HG03045 (cell line): ENCODE data around the gene EED.
"Not testable (repeated sequence)": the region's sequence is repeated elsewhere in the genome, so short reads cannot be mapped to it uniquely, and the experiment has no call there.

ENCODE experiments used
- ATAC-seq: cut with Tn5 transposase; IDR thresholded peaks from one replicate; pipeline ENCODE4 v1.9.1; 2021; ENCODE audit warnings: mild to moderate bottlenecking, moderate library complexity; ENCODE audit not compliant: unreplicated experiment

The EED gene

DNA sequence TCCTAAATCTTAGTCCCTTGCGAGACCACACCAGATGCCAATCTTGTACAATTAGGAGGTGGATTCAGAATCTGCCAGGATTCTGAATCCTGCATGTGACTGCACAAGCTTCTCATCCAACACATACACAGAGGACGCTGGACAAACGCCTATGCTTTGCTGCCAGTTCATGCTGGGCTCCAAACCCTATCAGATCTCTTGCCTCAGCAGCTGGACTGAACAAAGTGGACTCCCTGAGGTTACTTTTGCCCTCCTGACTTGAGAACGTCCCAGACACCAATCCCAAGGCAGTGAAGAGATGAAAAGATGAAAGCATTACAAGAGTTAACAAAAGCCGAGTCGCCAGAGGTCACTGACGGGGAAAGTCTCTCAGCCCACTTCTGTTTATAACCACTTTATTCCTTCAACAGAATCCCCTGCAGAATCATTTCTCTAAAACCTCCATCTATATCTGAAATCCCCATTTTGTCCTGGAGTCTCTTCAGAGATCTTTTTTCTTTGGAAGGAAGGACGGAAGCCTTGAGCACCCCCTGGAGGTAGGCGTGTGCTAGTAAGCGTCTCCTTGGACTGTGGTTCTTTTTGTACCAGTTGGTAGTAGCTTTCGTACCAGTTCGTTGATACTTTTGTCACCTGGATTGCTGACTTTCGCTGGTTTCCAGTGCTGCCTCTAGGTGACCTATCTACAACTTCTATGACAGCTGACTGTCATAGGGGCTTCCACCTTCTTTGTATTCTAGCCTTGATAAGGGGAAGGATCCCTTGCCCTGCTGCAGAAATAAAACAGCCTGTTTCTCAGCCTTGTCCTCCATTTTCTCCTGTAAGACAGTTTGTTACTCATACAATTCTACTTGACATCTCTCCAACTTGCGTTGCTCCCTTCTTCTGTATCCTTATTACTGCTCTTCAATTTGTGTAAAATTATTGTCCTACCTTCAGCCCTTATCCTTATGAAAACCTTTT is 26.1 kb upstream of the EED start:
- ATAC-seq, result peak; percentile 39

DNA sequence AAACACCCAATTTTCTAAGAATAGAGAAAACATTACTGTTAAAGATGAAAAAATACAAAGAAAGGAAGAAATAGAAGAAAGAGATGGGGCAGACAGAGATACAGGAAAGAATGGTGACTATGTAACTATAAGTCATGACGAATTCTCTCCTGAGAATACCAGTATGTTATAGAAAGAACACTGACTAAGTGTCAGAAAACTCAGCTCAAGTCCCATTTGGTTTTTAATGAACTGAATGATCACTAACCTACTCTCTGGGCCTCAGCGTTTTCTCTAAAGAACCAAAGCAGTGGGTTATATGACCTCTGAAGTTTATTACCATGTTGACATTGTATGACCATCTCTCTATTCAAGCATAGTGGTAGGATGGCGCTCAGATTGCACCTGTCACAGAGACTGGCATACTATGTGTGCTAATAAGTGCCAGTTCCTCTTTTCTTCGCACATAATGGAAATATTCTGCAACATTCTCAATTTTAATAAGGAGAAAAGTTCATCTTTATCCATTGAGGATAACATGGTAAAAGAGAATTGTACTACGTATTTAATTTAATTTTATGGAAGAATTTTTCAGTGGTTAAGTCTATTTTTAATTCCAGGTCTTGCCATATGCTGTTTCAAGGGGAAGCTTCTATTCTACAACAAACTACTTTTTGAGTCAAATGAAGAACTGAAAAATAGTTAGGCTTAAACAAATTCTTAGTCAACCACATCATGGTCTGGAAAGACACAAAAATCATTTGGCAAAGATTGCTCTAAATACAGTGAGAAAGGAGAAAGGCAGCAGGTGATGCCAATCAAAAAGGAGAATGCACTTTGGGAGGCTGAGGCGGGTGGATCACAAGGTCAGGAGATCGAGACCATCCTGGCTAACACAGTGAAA is 25.0 kb upstream of the EED start:
- ATAC-seq, result peak; percentile 69

DNA sequence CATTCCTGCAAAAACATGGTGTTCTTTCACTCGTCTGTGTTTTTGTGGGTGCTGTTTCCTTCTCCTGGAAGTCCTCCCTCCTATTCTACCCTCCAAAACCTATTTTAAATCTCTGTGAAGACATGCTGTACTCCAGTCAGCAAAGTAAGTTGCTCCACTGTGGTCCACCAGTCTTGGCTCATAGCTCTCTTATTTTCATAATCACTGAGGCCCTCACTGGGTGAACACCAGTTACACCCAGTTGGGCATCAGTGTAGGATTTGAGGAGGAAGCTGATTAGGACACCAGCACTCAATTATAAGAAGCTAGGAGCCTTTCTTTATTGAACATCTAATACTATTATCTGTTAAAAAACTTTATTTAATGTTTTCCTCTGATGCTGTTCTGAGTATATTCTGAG is 23.9 kb upstream of the EED start:
- no peak for ATAC-seq

DNA sequence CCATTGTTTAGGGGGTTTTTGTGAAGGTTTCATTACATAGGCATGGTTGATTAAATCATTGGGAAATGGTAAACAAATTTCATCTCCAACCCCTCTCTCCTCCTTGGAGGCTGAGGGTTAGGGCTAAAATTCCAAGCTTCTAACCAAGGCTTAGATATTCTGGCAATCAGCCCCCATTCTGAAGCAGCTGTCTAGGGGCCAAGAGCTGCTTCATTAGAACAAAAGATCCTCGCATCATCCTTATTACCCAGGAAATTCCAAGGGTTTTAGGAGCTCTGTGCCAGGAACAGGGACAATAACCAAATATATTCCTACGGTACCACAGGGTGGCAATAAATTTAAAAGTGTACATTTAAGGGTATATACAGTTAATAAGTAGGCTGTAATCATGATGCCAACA is 22.5 kb upstream of the EED start:
- no peak for ATAC-seq

DNA sequence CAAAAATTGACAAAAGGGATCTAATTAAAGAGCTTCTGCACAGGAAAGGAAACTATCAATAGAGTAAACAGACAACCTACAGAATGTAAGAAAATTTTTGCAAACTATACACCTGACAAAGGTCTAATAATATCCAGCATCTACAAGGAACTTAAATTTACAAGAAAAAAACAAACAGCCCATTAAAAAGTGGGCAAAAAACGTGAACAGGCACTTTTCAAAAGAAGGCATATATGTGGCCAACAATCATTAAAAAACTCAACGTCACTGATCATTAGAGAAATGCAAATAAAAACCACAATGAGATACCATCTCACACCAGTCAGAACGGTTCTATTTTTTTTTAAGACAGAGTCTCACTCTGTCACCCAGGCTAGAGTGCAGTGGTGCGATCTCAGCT is 20.0 kb upstream of the EED start:
- ATAC-seq, result not testable (repeated sequence)

DNA sequence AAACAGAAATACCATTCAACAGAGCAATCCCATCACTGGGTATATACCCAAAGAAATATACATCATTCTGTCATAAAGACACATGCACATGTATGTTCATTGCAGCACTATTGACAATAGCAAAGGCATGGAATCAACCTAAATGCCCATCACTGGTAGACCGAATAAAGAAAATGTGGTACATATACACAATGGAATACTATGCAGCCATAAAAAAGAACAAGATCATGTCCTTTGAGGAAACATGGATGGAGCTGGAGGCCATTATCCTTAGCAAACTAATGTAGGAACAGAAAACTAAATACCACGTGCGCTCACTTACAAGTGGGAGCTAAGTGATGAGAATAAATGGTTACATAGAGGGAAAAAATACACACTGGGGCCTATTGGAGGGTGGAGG is 19.2 kb upstream of the EED start:
- not testable (repeated sequence) for ATAC-seq

DNA sequence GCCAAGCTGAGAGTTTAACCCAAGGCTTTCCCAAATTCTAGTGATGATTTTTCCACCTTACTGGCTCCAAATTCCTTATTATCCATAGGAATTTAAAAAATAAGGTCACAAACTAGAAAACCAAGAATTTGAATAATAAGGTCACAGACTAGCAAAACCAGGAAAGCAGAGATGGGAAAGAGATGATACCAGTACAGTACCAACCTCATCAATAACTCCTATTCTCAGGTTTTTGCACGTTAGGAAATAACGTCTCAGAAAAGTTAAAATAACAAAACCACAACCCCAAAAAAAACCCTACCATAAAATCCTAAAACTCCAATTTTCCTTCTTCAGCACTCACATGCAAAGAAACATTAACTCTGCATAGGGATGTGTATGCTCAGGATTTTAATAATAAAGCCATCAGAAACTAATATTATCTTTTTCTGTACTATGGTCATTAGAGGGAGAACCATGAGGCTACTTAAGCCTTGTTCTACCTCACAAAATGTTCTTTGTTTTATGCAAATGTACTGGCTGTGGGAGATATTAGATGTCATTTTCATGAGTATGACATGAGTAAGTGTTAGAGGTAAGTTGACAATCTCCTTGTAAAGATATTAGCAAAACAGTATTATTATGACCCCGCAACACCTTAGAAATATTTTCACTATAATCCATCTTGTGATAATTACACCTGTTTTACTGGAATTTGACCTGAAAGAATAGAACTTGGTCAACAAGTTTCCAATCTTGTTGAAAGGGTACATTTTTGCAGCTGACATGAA is 16.1 kb upstream of the EED start:
- peak; percentile 52 for ATAC-seq

DNA sequence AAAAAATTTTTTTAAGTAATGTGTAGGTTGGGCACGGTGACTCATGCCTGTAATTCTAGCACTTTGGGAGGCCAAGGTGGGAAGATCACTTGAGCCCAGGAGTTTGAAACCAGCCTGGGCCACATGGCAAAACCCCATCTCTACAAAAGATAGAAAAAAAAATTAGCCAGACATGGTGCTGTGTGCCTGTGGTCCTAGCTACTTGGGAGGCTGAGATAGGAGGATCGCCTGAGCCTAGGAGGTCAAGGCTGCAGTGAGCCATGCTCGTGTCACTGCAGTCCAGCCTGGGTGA is 15.6 kb upstream of the EED start:
- ATAC-seq, result peak; percentile 30

DNA sequence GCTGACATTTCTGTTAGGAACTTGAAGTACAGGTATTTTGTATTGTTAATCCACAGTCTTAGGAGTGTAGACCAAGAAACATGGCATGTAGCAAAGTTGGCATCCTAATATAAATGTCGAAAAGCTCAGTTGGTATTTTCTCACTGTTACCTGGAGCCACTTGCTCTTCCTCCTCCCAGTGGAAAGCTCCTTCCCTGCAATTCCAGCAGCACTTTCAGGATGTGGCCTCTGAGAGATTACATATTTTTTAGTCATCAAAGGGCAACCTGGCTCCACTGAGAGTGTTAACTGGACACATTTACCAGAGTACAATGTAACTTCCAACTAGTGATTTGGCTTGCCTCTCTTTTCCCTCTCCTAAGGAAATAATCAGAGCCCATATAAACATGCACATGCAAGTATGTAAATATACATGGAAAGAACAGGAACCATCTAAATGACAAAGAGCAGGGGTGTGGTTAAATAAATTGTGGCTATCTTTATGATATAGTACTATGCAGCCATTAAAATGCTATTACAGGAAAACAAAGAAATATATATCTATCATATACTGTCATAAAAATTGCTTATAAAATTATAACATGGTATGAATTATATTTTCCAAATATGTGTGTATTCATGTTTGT is 14.3 kb upstream of the EED start:
- ATAC-seq, result no peak

DNA sequence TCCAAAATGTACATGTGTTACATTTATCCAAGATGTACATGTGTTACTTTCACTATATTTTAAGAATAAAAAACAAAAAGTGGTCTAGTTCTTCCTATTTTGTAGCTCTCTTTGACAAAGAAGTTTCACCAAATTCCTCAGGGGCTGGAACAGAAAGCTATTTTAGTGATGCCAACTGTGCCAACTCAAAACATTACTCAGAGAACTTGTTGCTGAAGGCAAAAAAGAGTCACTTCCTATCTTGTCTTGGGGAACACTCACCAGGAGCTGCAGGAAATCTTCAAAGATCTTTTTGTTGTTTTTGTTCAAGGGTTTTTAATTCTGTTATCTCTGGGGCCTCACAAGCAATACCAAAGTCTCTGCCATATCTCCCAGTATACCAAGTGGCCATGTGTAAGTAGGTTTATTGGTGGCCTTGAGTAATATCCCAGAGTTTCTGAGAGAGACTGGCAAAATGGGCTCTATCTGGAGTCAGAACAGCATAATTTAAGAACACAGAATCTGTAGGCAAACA is 13.6 kb upstream of the EED start:
- ATAC-seq, result no peak

DNA sequence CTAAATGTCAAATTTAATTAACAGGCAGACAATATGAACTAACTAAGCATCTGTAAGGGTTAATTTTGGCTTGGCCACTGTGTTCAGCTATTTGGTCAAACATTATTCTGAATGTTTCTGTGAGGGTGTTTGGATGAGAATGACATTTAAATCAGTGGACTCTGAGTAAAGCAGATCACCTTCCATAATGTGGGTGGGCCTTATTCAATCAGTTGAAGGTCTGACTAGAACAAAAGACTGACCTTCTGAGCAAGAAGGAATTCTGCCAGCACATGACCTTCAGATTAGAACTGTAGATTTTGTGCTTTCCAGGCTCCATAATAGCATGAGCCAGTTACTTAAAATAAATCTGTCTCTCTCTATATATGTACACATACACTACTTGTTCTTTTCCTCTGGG is 12.0 kb upstream of the EED start:
- no peak for ATAC-seq

DNA sequence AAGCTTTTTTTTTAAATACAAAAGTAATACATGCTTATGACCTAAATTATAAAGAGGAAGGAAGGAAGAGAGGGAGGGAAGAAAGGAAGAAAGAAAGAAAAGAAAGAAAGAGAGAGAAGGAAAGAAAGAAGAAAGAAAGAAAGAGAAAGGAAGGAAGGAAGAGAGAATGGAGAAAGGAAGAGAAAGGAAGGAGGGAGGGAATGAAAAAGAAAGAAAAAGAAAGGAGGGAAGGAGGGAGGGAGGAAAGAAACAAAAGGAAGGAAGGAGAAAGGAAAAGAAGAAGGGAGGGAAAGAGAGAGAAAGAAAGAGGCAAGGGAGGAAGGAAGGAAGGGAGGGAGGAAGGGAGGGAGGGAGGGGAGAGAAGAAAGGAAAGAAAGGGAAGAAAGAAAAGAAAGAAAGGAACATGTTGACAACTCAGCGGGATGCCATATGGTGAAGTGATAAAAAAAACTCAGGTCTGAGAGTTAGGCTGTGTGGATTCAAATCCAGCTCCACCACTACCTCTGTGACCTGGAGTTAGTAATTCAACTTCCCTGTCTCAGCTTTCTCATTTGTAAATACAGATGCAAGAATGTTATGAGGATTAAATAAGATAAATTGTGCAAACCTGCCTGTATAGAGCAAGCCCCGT is 9.6 kb upstream of the EED start:
- no peak for ATAC-seq

DNA sequence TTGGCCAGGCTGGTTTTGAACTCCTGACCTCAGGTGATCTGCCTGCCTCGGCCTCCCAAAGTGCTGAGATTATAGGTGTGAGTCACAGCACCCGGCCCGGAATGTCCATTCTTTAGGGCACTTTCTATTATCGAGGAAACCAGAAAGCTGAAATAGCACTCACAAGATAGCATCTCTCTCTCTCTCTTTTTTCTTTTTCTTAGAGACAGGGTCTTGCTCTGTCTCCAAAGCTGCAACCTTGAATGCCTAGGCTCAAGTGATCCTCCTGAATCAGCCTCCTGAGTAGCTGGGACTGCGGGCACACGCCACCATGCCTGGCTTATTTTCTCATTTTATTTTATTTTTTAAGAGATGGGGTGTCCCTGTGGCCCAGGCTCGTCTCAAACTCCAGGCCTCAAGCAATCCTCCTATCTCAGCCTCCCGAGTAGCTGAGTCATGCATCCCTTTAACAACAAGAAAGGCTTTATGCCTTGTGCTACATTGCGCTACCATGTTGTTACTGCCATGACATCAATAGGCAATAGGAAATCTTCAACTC is 7.2 kb upstream of the EED start:
- no peak for ATAC-seq

DNA sequence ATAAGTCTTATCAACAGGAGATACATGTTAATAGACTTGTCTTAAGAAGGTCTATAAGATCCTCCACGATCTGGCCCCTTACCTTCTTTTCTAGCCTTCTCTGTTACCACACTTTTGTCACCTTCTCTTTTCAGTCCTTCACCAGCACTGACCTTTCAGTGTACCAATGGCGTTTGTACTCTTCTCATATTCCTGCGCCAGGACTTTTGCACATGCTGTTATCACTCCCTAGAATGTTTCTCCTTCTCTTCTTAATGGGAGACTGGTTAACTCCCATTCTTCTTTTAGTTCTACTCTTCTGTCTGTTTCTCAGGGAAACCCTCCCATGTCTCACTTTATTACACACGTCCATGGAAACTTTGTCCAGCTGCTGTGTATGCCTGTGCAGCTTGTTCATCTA is 4.4 kb upstream of the EED start:
- ATAC-seq, result no peak

DNA sequence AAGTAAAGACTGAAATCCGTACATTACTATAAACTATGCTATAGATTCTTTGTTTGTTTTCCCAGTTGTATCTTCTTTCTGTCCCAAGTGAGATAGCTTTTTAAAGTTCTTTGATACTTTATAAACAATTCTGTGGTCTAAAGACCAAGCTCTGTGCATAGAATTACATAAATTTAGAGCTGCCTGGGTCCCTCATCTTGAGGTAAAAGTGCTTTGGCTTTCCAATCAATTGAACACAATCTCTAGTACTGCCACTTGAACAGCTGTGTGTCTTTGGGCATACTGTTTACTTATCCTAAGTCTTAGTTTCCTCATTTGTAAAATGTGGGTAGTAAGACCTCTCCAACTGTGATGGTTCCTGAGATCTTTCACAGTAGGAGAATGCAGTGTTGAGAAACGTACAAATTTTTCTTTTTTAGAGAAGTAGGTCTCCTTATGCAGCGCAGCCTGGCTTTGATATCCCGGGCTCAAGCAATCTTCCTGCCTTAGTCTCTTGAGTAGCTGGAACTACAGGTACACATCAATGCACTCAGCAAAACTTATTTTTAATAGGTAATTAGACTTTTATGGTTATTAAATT is 2.5 kb upstream of the EED start:
- ATAC-seq, result no peak

DNA sequence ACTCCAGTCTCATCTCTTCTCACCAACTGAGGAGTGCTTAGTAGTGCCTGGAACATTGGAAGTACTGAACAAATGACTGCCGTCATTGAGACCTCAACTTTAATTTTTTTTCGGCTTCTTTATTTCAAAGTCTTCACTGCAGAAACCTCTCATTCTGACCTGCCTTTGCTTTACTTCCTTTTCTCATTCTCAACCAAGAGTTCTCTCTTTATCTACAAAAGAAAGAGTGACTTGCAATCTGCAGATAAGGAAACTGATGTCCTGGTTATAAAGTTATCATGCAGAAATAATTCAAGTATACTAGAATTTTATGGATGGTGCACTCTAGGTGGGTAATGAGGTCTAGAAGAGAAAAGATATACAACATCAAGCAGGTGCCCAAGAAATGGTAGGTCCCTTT is 1.2 kb upstream of the EED start:
- ATAC-seq, result no peak

DNA sequence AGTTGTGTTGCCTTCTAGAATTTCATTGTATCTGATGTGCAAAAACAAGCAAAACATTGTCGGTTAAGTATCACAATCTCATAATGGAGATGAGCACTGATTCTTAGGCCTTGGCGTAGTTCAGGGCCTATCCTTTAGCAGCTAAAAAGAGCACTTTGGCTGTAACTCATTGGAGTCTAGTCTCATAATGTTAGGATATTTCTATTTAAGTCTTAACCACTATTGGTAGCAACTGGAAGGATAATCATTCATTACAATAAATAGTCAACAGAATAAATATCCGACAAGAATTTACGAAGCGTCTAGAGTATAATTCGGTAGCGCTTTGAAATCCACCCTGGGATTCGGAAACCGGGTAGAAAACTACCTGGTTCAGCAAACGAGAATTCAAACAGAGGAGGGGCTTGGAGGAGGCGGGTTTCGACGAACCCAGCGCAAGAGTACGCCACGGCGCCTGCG is 461 bp upstream of the EED start:
- ATAC-seq, result peak; percentile 62

DNA sequence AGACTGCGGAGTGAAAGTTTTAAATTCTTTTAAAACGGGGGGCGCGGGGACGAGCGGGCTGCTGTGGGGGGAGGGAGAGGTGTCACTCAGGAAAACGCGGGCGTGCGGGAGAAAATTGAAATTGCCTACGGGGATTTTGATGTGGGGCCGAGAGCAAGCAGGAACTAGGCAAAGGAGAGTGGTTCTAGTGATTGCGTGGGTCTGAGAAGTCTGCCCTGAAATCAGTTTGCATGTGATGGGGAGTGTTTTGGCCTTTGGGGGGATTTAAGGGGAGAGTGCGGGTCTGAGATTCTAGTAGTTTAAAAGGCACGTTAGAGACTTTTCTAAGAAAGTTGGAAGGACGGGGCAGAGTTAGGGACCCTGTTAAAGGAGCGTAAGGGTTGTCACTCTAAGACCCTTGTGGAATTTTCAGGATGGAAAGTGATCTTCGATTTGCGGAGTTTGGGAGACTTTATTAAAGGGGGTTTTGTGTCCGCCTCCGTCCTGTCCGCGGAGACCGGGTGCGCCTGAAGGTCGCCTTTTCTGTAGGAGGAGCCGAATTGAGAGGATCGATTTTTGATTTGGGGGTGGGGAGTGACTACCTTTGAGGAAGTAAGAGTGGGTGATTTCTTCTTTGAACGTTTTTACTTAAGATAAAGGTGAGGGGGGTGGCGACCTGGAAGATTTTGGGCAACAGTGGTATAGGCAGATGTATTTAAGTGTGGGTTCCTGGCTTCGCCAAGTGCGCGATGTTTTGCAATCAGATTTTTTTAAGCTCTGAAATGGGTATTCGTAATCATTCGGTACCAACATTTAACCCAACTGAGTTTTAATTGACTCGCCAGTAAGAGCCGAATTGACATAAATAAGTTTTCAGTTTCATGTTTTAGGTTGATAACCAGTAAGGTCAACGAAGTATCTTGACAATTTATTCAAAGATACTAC is 1.1 kb downstream of the EED start:
- peak; percentile 4 for ATAC-seq
